HG03378 (cell line): ENCODE measurements around the gene THBD.

ENCODE experiments used
- ATAC-seq: cut with Tn5 transposase; IDR thresholded peaks from one replicate; pipeline ENCODE4 v1.9.1; 2021; ENCODE audit warnings: mild to moderate bottlenecking, moderate library complexity; ENCODE audit not compliant: unreplicated experiment

THBD gene

GRCh38 chr20:23063168-23063567 is 13.7 kb upstream of the THBD start:
- ATAC-seq, result no peak

GRCh38 chr20:23062632-23063031 is 13.2 kb upstream of the THBD start:
- ATAC-seq, result no peak

GRCh38 chr20:23061734-23062561 is 12.5 kb upstream of the THBD start:
- no peak for ATAC-seq

GRCh38 chr20:23061262-23061661 is 11.8 kb upstream of the THBD start:
- ATAC-seq, result no peak

GRCh38 chr20:23060629-23061028 is 11.2 kb upstream of the THBD start:
- ATAC-seq, result no peak

GRCh38 chr20:23059846-23060245 is 10.4 kb upstream of the THBD start:
- ATAC-seq, result no peak

GRCh38 chr20:23059001-23059400 is 9.5 kb upstream of the THBD start:
- no peak for ATAC-seq

GRCh38 chr20:23058240-23058639 is 8.8 kb upstream of the THBD start:
- no peak for ATAC-seq

GRCh38 chr20:23052904-23053303 is 3.4 kb upstream of the THBD start:
- ATAC-seq, result no peak

- ATAC-seq, result no peak
These were observed 1.6 kb upstream of the THBD start for GRCh38 chr20:23050847-23051627.

- no peak for ATAC-seq
These were observed 785 bp upstream of the THBD start for GRCh38 chr20:23050076-23050838.

GRCh38 chr20:23048283-23049200 is 930 bp downstream of the THBD start:
- no peak for ATAC-seq

GRCh38 chr20:23047738-23048214 is 1.7 kb downstream of the THBD start:
- ATAC-seq, result no peak

GRCh38 chr20:23047001-23047737 is 2.3 kb downstream of the THBD start:
- no peak for ATAC-seq

GRCh38 chr20:23046431-23046830 is 3.0 kb downstream of the THBD start:
- no peak for ATAC-seq

- no peak for ATAC-seq
These were observed 6.1 kb downstream of the THBD start for GRCh38 chr20:23043376-23043775.

GRCh38 chr20:23042270-23042669 is 7.2 kb downstream of the THBD start:
- no peak for ATAC-seq

GRCh38 chr20:23039885-23040508 is 9.5 kb downstream of the THBD start:
- no peak for ATAC-seq
